NCI-H2029 treated with DMSO at 0.1 percent for 48 hours (cell line): ENCODE data around the gene EPS8L3.
"Not testable (repeated sequence)": the region's sequence is repeated elsewhere in the genome, so short reads cannot be mapped to it uniquely, and the experiment has no call there.

ENCODE experiments used
- DNase-seq: peaks from one replicate; lab custom pipeline; 2025; lab: John Stamatoyannopoulos, UW

Gene EPS8L3

DNA sequence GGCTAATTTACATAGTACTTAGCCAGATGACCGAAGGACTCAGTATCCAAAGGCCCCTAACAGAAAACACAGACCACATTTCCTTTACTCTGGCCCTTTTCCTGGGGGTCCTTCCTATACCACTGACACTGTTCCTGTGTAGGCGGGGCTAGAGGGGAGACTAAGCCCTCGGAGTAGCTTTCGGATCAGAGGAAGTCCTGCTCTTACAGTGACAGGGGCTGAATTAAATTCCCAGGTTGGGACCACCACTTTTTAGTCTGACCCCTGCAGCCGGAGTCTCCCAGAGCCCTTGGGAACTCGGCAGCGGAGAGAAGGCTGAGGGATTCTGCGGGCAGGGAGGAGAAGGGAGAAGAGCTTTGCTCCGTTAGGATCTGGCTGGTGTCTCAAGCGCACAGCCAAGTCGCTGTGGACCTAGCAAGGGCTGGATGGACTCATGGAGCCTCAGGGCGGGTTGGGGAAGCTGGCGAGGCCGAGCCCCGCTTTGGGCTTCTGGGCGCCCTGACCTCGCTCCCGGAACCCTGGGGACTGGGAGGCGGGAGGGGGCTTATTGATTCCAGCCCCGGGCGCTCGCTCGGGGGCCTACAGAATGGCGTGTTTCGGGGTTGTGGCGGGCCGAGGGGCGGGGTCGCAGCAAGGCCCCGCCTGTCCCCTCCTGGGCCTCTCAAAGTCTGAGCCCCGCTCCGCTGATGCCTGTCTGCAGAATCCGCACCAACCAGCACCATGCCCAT, 52.0 kb downstream of the EPS8L3 start, which contains the start of gene GSTM5:
Gene GSTM5, plus strand, starts transcription at position 659 of the 728 bp plus-strand sequence. Its CDS starts 62 bp downstream, at position 721.
- DNase-seq = not testable (repeated sequence)

DNA sequence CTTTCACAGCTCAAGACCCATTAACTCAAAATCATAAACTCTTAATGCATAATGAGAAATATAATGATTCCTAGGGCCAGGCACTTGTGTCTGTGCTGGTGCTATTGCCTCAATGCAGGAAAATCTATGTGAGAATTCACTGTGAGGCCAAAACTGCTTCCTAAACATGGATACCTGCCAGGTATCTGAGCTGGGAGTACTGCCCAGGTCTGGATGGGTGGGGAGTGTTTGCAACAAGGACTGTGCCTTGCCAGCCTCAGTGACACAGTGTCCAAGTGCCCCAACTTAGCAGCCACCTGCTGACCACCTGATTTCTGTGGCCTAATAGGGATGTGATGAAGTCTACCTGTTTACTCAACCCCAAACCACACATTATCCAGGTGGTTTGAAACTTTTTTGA, 53.9 kb downstream of the EPS8L3 start:
- DNase-seq = not testable (repeated sequence)

DNA sequence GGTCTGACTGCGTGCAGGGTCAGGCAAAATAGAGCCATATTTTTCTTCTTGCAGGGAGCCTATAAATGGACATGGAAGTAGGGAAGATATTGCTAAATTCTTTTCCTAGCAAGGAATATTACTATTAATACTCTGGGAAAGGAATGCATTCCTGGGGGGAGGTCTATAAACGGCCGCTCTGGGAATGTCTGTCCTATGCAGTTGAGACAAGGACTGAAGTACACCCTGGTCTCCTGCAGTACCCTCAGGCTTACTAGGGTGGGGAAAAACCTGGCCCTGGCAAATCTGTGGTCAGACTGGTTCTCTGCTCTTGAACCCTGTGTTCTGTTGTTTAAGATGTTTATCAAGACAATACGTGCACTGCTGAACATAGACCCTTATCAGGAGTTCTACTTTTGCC, 54.8 kb downstream of the EPS8L3 start:
- not testable (repeated sequence) for DNase-seq

DNA sequence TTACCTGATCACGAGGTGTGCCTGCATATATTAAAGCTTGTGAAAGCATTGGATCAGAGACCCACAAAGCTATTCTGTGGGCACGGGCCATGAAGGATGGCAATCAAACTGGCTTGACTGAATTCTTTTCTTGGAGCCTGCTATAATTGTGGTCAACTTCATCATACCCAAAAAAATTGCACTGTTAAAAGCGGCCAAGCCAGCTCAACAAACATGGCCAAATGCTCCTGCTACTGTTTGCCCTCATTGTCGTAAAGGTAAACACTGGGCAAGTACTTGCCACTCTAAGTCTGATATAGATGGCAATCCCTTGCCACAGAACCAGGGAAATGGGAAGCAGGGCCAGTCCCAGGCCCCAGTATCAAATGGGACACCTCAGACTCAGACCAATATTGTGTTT, 58.3 kb downstream of the EPS8L3 start:
- no peak for DNase-seq

DNA sequence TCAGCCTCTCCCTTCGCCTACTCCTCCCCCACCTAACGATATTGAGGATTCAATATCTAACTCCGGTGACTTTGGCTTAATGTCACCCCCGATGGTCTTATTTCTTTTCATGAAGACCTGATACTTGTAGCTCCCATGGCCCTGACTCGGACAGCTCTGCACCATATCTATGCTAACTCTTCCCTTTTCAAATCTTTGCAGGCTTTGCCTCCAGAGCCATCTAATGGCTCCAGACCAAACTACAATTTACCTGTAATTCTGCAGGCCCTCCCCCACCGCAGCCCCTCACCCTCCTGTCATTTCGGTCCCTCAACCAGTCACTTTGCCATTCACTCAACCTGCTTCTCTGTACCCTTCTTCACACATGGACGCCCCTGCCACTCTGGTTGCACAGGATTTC, 59.5 kb downstream of the EPS8L3 start:
- no peak for DNase-seq

DNA sequence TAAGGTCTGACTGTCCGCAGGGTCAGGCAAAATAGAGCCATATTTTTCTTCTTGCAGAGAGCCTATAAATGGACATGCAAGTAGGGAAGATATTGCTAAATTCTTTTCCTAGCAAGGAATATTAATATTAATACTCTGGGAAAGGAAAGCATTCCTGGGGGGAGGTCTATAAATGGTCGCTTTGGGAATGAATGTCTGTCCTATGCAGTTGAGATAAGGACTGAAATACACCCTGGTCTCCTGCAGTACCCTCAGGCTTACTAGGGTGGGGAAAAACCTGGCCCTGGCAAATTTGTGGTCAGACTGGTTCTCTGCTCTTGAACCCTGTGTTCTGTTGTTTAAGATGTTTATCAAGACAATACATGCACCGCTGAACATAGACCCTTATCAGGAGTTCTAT, 60.8 kb downstream of the EPS8L3 start:
- DNase-seq = not testable (repeated sequence)
